Tibial nerve (tissue), 3 donors: ENCODE data around the gene PRKAR1B.

Source experiments
- CTCF ChIP-seq, 5 experiments: fragments of 200-600 bp in 3 of 5; fragments of 450-650 bp in 2 of 5; sonication (generic) in 3 of 5; IDR thresholded peaks; one replicate each; pipeline ENCODE4 v1.5.1; 2016 to 2019; ENCODE audit warnings: antibody characterized with exemption in 5 of 5, mild to moderate bottlenecking in 3 of 5, moderate library complexity in 2 of 5
- POLR2A ChIP-seq, 2 donors: fragments of 450-650 bp; IDR thresholded peaks; one replicate each; pipeline ENCODE4 v1.6.1; 2017; ENCODE audit warnings: antibody characterized with exemption in 2 of 2, mild to moderate bottlenecking in 2 of 2, moderate library complexity in 2 of 2

- TF ChIP-seq CTCF (IDR thresholded peaks at IDR 0.05) (no peak), POLR2A (IDR thresholded peaks at IDR 0.05) (no peak)
Measured at GRCh38 chr7:536231-536630, 190.8 kb downstream of the PRKAR1B start.
